Heart left ventricle (tissue), 16 donors: ENCODE data around the gene ZNF101. TPM values are rescaled to one million over a fixed set of nuclear protein-coding genes. Genes with fewer than 3 reads are reported as not detected.

Experiments
- ATAC-seq, 4 donors: fragments of 200-7000 bp; cut with Tn5 transposase; one replicate each; pipeline ENCODE4 v1.9.1; 2020 to 2022; ENCODE audit warnings: moderate library complexity in 4 of 4, mild to moderate bottlenecking in 3 of 4, moderate number of reproducible peaks in 1 of 4
- DNase-seq, 5 donors: peaks; one replicate each; pipeline ENCODE4 v3.0.0-alpha.2; 2020
- H3K27ac ChIP-seq, 12 donors: fragments of 200-600 bp; sonication (generic) in 4 of 12; one replicate each; pipeline versions ENCODE4 v1.5.0 to v1.8.0; 2016 to 2022; ENCODE audit warnings: mild to moderate bottlenecking in 2 of 12
- H3K27me3 ChIP-seq, 9 donors: fragments of 200-600 bp; sonication (generic) in 2 of 9; one replicate each; pipeline versions ENCODE4 v1.5.1 to v1.8.0; 2016 to 2022; ENCODE audit warnings: mild to moderate bottlenecking in 3 of 9
- H3K36me3 ChIP-seq, 9 donors: fragments of 200-600 bp; sonication (generic) in 2 of 9; one replicate each; pipeline versions ENCODE4 v1.5.0 to v1.8.0; 2018 to 2022; ENCODE audit warnings: mild to moderate bottlenecking in 2 of 9
- H3K4me1 ChIP-seq, 12 donors: fragments of 200-600 bp; sonication (generic) in 4 of 12; one replicate each; pipeline versions ENCODE4 v1.5.0 to v1.8.0; 2016 to 2022; ENCODE audit warnings: mild to moderate bottlenecking in 3 of 12
- H3K4me3 ChIP-seq, 12 donors: fragments of 200-600 bp; sonication (generic) in 4 of 12; one replicate each; pipeline versions ENCODE4 v1.5.0 to v1.8.0; 2017 to 2022; ENCODE audit warnings: mild to moderate bottlenecking in 9 of 12, moderate library complexity in 4 of 12
- H3K9me3 ChIP-seq, 12 donors: fragments of 200-600 bp; sonication (generic) in 4 of 12; one replicate each; pipeline versions ENCODE4 v1.5.0 to v1.8.0; 2016 to 2022; ENCODE audit warnings: mild to moderate bottlenecking in 1 of 12
- CTCF ChIP-seq, 12 donors: fragments of 200-600 bp; sonication (generic) in 4 of 12; IDR thresholded peaks; one replicate each; pipeline versions ENCODE4 v1.5.0 to v1.8.0; 2018 to 2022; ENCODE audit warnings: antibody characterized with exemption in 12 of 12, mild to moderate bottlenecking in 5 of 12
- POLR2A ChIP-seq, 2 donors: fragments of 450-650 bp; IDR thresholded peaks; one replicate each; pipeline ENCODE4 v1.6.1; 2017; ENCODE audit warnings: antibody characterized with exemption in 2 of 2, mild to moderate bottlenecking in 2 of 2, moderate library complexity in 2 of 2
- WGBS, 4 donors: extraction: QIAGEN DNeasy Blood & Tissue Kit in 2 of 4; methylation state at CpG; one replicate each; pipeline versions ENCODE4 v1.1.5 to v1.1.7; 2013 to 2018; 5-methylcytosine and 5-hydroxymethylcytosine counted together
- intact Hi-C, 10 donors: fragments of 100-400 bp; cut with DNase I; formaldehyde crosslinking; loops; one replicate each; pipeline versions ENCODE4 v1.11.1 to v1.14.2; 2022
- polyA plus RNA-seq, 2 donors: library from polyadenylated mRNA; stranded (reverse); fragments of 200-250 nt; gene quantifications; one replicate each; pipeline ENCODE4 v1.2.3, GENCODE V29; 2013
- total RNA-seq, 9 donors: library from RNA; depleted of rRNA in 2 of 9; stranded (reverse); fragments of >200 nt in 2 of 9; fragmentation: NEBNext Ultra II Directional in 3 of 9; extraction: Animal tissue kit (Norgen Biotek cat#: 25700) in 3 of 9; gene quantifications; one replicate each; pipeline versions ENCODE4 v1.1.0 to v1.2.4, GENCODE V29; 2016 to 2023
- donor health status: ischemic (EF 13 %, LVEDD 7.1; RV severe dilation, severe dysfunction).
- donor health status: healthy with polysubstance abuse.
- donor health status: DM: no; HTN: yes; CAD: no.
- donor health status: DM: no; HTN: no; CAD: no.
- donor health status: ischemic (EF 25% LVEDD 6.9; RV normal size, moderate dysfunction).
- donor health status: ischemic (EF 25% LVEDD 5.7; RV mildly dilated, moderate dysfunction).
- donor health status: healthy.
- donor health status: DM: yes; HTN: yes; CAD: no.
- donor health status: ischemic (EF 35%, LVEDD 5.7; RV mildly dilated, moderate dysfunction).
- donor health status: nonischemic (EF 11% LVEDD 7.7; RV severe dilation, severe dysfunction).
- donor health status: DM: yes; HTN: yes; CAD: no.
- donor health status: PGD.
- donor health status: ischemic (EF 29% LVEDD 5.4; RV normal size, mild dysfunction).
- donor health status: nonischemic (EF 23%, LVEDD 6.1; RV moderate dilation, normal function).

The ZNF101 gene
- total and polyA plus RNA-seq, 11 donors = 1.5 to 6.8 (median 3.4) TPM

DNA sequence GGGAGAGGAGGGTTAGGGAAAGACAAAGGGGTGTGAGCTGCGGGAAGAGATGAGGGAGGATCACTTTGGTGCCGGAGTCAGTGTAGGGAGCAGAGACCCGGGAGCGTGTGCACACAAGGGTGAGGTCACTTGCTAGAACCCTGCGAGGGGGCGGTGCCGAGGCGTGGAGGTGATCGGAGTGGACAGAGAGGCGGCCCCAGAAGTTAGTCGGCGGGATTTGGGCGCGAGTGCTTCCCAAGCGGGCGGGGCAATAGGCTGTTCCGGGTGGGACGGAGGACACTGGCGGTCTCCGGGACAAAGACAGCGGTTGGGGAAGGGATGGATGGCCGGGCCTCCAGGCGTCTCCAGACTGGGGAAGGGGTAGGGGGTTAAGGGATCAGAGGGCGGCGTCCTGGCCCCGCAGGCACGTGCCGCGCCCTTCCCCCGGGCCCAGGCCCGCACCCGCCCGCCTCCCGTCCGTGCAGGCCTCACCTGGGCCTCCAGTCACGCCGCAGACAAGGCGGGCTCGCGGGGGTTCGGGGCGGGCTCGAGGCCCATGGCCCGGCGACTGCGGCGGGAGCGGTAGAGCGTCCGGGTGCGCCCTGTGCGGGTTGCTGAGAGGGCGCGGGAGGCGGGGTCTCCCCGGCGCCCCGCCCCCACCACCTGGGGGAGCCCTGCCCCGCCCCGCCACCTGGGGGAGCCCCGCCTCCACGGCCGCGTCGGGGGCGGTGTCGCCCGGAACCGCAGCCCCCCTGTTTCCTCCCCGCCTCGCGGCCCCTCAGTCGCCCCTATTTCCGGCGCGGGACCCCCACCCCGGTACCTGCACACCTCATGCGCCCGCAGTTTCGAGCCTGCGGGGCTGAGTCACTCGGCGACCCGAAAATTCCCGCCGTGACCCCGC is 40.8 kb upstream of the ZNF101 start, which contains the start of gene LPAR2:
Gene LPAR2, minus strand, starts transcription at position 600 of the 880 bp plus-strand sequence. CDS start 945 bp downstream, outside the sequence.
- ATAC-seq = peak in 3 of 4 donors; percentile 22 to 55 (median 55)
- H3K27me3 ChIP-seq = peaks cover 0 to 27% (median 10%) of the 10 kb centered on the region in 9 donors
- peaks cover 0 to 33% (median 0%) of the 10 kb centered on the region in 9 donors for H3K36me3 ChIP-seq
- H3K4me3 ChIP-seq = peak within 1 kb of the TSS; percentile 20 to 60 (median 46)
- H3K9me3 ChIP-seq = no peaks in the 10 kb centered on the region
- TF ChIP-seq POLR2A (IDR thresholded peaks at IDR 0.05) (no peak), CTCF (IDR thresholded peaks at IDR 0.05) (no peak)
- H3K27ac ChIP-seq = peak within 1 kb of the TSS in 1 of 12 donors; percentile 58
- H3K4me1 ChIP-seq = peaks cover 0 to 16% (median 10%) of the 10 kb centered on the region in 12 donors
- intact Hi-C loops = no loop called here
- WGBS, 4 donors = 4 to 14% (median 5%) methylated on average over 27 to 87 of the region's 87 CpGs
- DNase-seq = peak in 1 of 5 donors; percentile 28

- peaks cover 0 to 16% (median 10%) of the 10 kb centered on the region in 12 donors for H3K4me1 ChIP-seq
- intact Hi-C loops = no loop called here
- H3K4me3 ChIP-seq = peak overlapping the region; percentile 20 to 60 (median 46)
- H3K9me3 ChIP-seq = no peaks in the 10 kb centered on the region
- ATAC-seq (peak in 3 of 4 donors; percentile 23 to 46 (median 31)), DNase-seq (no peak)
- H3K27ac ChIP-seq = peak overlapping the region in 1 of 12 donors; percentile 17
- peaks cover 0 to 40% (median 0%) of the 10 kb centered on the region in 9 donors for H3K36me3 ChIP-seq
- no peak for TF ChIP-seq POLR2A (IDR thresholded peaks at IDR 0.05)
- no peak for TF ChIP-seq CTCF (IDR thresholded peaks at IDR 0.05)
- H3K27me3 ChIP-seq = peaks cover 0 to 27% (median 10%) of the 10 kb centered on the region in 9 donors
- 14 to 39% (median 20%) methylated on average over 26 to 51 of the region's 51 CpGs for WGBS, 4 donors
These were observed 40.0 kb upstream of the ZNF101 start for GRCh38 chr19:19628501-19629134.

DNA sequence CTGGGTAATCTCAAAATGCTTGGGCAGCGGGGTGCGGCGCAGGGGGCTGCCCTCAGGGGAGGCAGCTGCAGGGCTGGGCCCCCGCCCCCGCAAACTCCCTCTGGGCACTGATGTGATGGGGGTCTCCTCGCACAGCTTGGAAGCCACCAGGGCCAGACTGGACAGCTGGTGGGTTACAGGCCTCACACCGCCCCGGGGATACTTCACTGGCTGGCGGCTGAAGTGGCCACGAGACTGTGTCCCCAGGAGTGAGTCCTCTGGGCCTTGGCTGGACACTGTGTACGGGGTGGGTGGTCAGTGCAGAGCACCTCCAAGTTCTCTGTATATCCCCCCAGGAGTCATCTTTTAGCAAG is 38.6 kb upstream of the ZNF101 start:
- Histone ChIP-seq H3K27ac (no peak overlapping the region), H3K36me3 (peaks cover 0 to 54% (median 6%) of the 10 kb centered on the region in 9 donors), H3K9me3 (no peaks in the 10 kb centered on the region), H3K27me3 (peaks cover 0 to 27% (median 10%) of the 10 kb centered on the region in 9 donors), H3K4me3 (no peak overlapping the region), H3K4me1 (peaks cover 0 to 16% (median 10%) of the 10 kb centered on the region in 12 donors)
- no peak for DNase-seq
- 97 to 100% (median 99%) methylated on average over 7 to 11 of the region's 11 CpGs for WGBS, 4 donors
- no peak for ATAC-seq
- TF ChIP-seq POLR2A (IDR thresholded peaks at IDR 0.05) (no peak), CTCF (IDR thresholded peaks at IDR 0.05) (no peak)
- intact Hi-C loops = loop anchor here in 1 of 10 donors (5.0 kb wide), 1 partner anchor 73 kb away; no protein-coding TSS in a partner anchor

DNA sequence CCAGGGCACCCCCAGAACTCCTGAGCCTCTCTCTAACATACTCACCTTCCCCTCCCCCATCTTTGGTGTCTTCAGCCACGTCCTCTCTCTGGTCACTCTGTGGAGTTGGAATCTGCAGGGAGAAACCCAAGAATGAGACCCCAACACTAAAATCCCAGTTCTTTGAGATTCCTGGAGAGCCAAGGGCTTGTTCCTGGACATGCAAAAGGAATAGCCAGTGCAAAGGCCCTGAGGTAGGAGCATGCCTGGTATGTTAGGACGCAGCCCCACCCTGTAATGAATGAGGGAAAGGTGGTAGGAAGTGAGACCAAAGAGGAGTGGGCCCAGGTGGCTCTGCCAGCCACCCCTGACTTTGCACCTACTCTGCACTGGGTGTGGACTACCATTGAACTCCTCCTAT is 38.2 kb upstream of the ZNF101 start:
- TF ChIP-seq CTCF (IDR thresholded peaks at IDR 0.05) = no peak
- 94 to 97% (median 97%) methylated on average over 2 of the region's 2 CpGs for WGBS, 4 donors
- peaks cover 0 to 58% (median 8%) of the 10 kb centered on the region in 9 donors for H3K36me3 ChIP-seq

More for the DNA sequence above, 38.2 kb upstream of the ZNF101 start:
- peaks cover 0 to 16% (median 10%) of the 10 kb centered on the region in 12 donors for H3K4me1 ChIP-seq
- peaks cover 0 to 27% (median 10%) of the 10 kb centered on the region in 9 donors for H3K27me3 ChIP-seq
- no peak overlapping the region for H3K27ac ChIP-seq
- ATAC-seq (no peak), DNase-seq (no peak)
- no peak overlapping the region for H3K4me3 ChIP-seq
- H3K9me3 ChIP-seq = no peaks in the 10 kb centered on the region
- intact Hi-C loops = loop anchor here in 1 of 10 donors (5.0 kb wide), 1 partner anchor 73 kb away; no protein-coding TSS in a partner anchor
